Erythroblast (primary cell): ENCODE measurements around the gene SMIM31.

Experiments
- GATA1 ChIP-seq: IDR thresholded peaks from 2 replicates; pipeline ENCODE4 v1.6.1; 2011; ENCODE audit warnings: low read depth, mild to moderate bottlenecking, control low read depth, low read length, moderate library complexity
- POLR2A ChIP-seq: IDR thresholded peaks from 2 replicates; pipeline ENCODE4 v1.6.1; 2011; ENCODE audit warnings: mild to moderate bottlenecking, low read length

DNA sequence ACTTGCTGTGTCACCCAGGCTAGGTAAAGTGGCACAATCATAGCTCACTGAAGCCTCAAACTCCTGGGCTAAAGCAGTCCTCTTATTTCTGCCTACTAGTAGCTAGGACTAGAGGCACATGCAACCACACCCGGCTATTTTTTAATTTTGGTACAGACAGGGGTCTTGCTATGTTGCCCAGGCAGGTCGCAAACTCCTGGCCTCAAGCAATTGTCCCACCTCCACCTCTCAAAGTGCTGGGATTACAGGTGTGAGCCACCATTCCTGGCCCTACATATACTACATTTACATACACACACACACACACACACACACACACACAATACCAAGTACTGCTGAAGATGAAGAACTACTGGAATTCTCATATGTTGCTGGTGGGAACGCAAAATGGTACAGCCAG is 26.9 kb downstream of the SMIM31 start:
- no peak for TF ChIP-seq POLR2A
- TF ChIP-seq GATA1: no peak
